HepG2 (cell line): ENCODE results near the gene PPP1R3C. TPM values are rescaled to one million over a fixed set of nuclear protein-coding genes. Genes with fewer than 3 reads are reported as not detected.

ENCODE experiments used
- ATAC-seq: fragments of 200-7000 bp; cut with Tn5 transposase; 3 replicates; pipeline ENCODE4 v1.9.1; 2020; ENCODE audit warnings: mild to moderate bottlenecking, moderate library complexity
- BruUV-seq: library from RNA; stranded (reverse); fragments of 400-500 nt; replicated peaks from 2 replicates; lab custom pipeline; 2021; lab: Mats Ljungman, UMichigan
- CTCF ChIA-PET: fragments of 300-600 bp; formaldehyde crosslinking; extraction: SDS; loops from one replicate; lab custom pipeline; 2021; ENCODE audit warnings: low total read pairs, inconsistent platforms, low intra/inter-chr PET ratio; lab: Yijun Ruan, JAX
- POLR2A ChIA-PET: fragments of 350-600 bp; sonication (Branson Sonifier 250); formaldehyde crosslinking; loops from one replicate; lab custom pipeline; 2020; ENCODE audit warnings: antibody characterized with exemption, inconsistent platforms; lab: Yijun Ruan, JAX
- DNase-seq: peaks from one replicate; pipeline ENCODE4 v3.0.0-alpha.2; 2015; ENCODE audit warnings: low spot score
- FAIRE-seq: peaks from 3 replicates; lab custom pipeline; 2011; peaks lifted over from hg19 to GRCh38; lab: Jason Lieb, UNC
- H2AFZ ChIP-seq: one replicate; pipeline ENCODE4 v1.6.1; 2011; ENCODE audit warnings: low read length, inconsistent platforms
- H3K27ac ChIP-seq: fragments of 300-600 bp; 3 replicates; pipeline ENCODE4 v1.8.0; 2011; ENCODE audit warnings: mixed run types, mild to moderate bottlenecking, mixed read lengths, low read length, inconsistent platforms; ENCODE audit not compliant: insufficient read depth; ENCODE audit errors: extremely low read length
- H3K27me3 ChIP-seq, 2 experiments: fragments of 200-600 bp in 1 of 2; 2 replicates in 1 of 2; 3 replicates in 1 of 2; pipeline versions ENCODE4 v1.6.0 to v1.8.0; 2011; ENCODE audit warnings: low read length in 2 of 2, mild to moderate bottlenecking in 2 of 2, moderate library complexity in 2 of 2, inconsistent platforms in 1 of 2; ENCODE audit not compliant: insufficient read depth in 2 of 2, control insufficient read depth in 1 of 2
- H3K36me3 ChIP-seq, 2 experiments: fragments of 200-600 bp in 1 of 2; replicated peaks in 1 of 2; 2 replicates in 1 of 2; 3 replicates in 1 of 2; pipeline versions ENCODE4 v1.5.1 to v1.8.0; 2011; ENCODE audit warnings: low read length in 2 of 2, inconsistent platforms in 1 of 2; ENCODE audit not compliant: insufficient read depth in 2 of 2, control insufficient read depth in 1 of 2
- H3K4me1 ChIP-seq: 2 replicates; pipeline ENCODE4 v1.5.1; 2012; ENCODE audit warnings: low read length, inconsistent platforms; ENCODE audit not compliant: insufficient read depth
- H3K4me2 ChIP-seq: 2 replicates; pipeline ENCODE4 v1.6.0; 2011; ENCODE audit warnings: low read depth, low read length, inconsistent platforms
- H3K4me3 ChIP-seq, 3 experiments: fragments of 200-600 bp in 1 of 3; sonication (generic), shearing (Covaris generic) in 1 of 3; replicated peaks in 1 of 3; 2 replicates each; pipeline ENCODE4 v1.5.1; 2011 to 2016; ENCODE audit warnings: low read length in 3 of 3, inconsistent platforms in 2 of 3, low read depth in 2 of 3, mild to moderate bottlenecking in 2 of 3, control low read depth in 1 of 3, mixed read lengths in 1 of 3; ENCODE audit not compliant: insufficient read depth in 1 of 3
- H3K79me2 ChIP-seq: one replicate; pipeline ENCODE4 v1.6.1; 2011; ENCODE audit warnings: low read length, inconsistent platforms; ENCODE audit not compliant: insufficient read depth
- H3K9ac ChIP-seq: 2 replicates; pipeline ENCODE4 v1.6.0; 2011; ENCODE audit warnings: mild to moderate bottlenecking, low read depth, low read length, inconsistent platforms; ENCODE audit not compliant: insufficient read depth
- H3K9me3 ChIP-seq: 2 replicates; pipeline ENCODE4 v1.5.1; 2012; ENCODE audit warnings: mild to moderate bottlenecking, low read length
- H4K20me1 ChIP-seq: 2 replicates; pipeline ENCODE4 v1.6.0; 2011; ENCODE audit warnings: inconsistent platforms, mild to moderate bottlenecking, low read length, moderate library complexity; ENCODE audit not compliant: insufficient read depth
- ETV6 ChIP-seq: sonication (generic); formaldehyde crosslinking; conservative IDR thresholded peaks from 2 replicates; pipeline ENCODE4 v1.4.0; 2020; ENCODE audit warnings: missing genetic modification reagents
- GFI1 ChIP-seq: sonication (generic); formaldehyde crosslinking; IDR thresholded peaks from 2 replicates; pipeline ENCODE4 v1.5.0; 2020; ENCODE audit warnings: missing genetic modification reagents, mild to moderate bottlenecking, borderline replicate concordance
- JUN ChIP-seq: sonication (generic); formaldehyde crosslinking; IDR thresholded peaks from 2 replicates; pipeline ENCODE4 v1.4.0; 2020; ENCODE audit warnings: mild to moderate bottlenecking, missing genetic modification reagents
- JUNB ChIP-seq: sonication (generic); formaldehyde crosslinking; IDR thresholded peaks from 2 replicates; pipeline ENCODE4 v1.8.0; 2022; ENCODE audit warnings: missing genetic modification reagents, mild to moderate bottlenecking, borderline replicate concordance
- PHF21A ChIP-seq: sonication (generic); formaldehyde crosslinking; IDR thresholded peaks from 2 replicates; pipeline ENCODE4 v1.5.0; 2020; ENCODE audit warnings: mild to moderate bottlenecking, missing genetic modification reagents
- POLR2A ChIP-seq, 2 experiments: IDR thresholded peaks; 2 replicates each; pipeline ENCODE4 v1.6.1; 2011; ENCODE audit warnings: low read depth in 2 of 2, low read length in 2 of 2, mild to moderate bottlenecking in 1 of 2, moderate library complexity in 1 of 2; ENCODE audit not compliant: insufficient read depth in 1 of 2
- ZNF354B ChIP-seq: sonication (generic); formaldehyde crosslinking; IDR thresholded peaks from 2 replicates; pipeline ENCODE4 v1.8.0; 2022; ENCODE audit warnings: mild to moderate bottlenecking, missing genetic modification reagents
- ZNF556 ChIP-seq: sonication (generic); formaldehyde crosslinking; IDR thresholded peaks from 2 replicates; pipeline ENCODE4 v1.4.0; 2020; ENCODE audit warnings: mild to moderate bottlenecking, missing genetic modification reagents, borderline replicate concordance
- WGBS: methylation state at CpG from one replicate; pipeline ENCODE4 v1.1.6; 2017; ENCODE audit warnings: low lambda C conversion rate; 5-methylcytosine and 5-hydroxymethylcytosine counted together
- in situ Hi-C: cut with HindIII; loops from 2 replicates; pipeline ENCODE4 v1.10.0; 2017; ENCODE audit warnings: low pct_unique_long_range_greater_than_20kb; ENCODE audit not compliant: extremely low pct_ligation_motif_present
- intact Hi-C: fragments of 100-400 bp; cut with micrococcal nuclease; formaldehyde crosslinking; loops from one replicate; pipeline ENCODE4 v1.10.0; 2022; ENCODE audit not compliant: unreplicated experiment
- polyA plus RNA-seq, 8 experiments: library from polyadenylated mRNA; depleted of rRNA in 3 of 8; stranded (reverse) in 7 of 8; unstranded in 1 of 8; fragments of >200 nt; fragmentation: Illumina TruSeq in 4 of 8; extraction: Trizol in 4 of 8; gene quantifications; 2 replicates each; pipeline versions ENCODE4 v1.2.1 to v1.2.3, GENCODE V29; 2011 to 2016; ENCODE audit warnings: low read depth in 4 of 8, missing spikeins in 1 of 8, mixed read lengths in 1 of 8; ENCODE audit not compliant: insufficient read depth in 1 of 8
- total RNA-seq, 5 experiments: library from RNA; depleted of rRNA; stranded (reverse); fragments of >200 nt; fragmentation: Illumina TruSeq; extraction: Trizol; gene quantifications; 2 replicates each; pipeline ENCODE4 v1.2.3, GENCODE V29; 2016; ENCODE audit warnings: low read depth in 1 of 5
- TF ChIP-seq, protein P1 (sequence below): sonication (generic); formaldehyde crosslinking; IDR thresholded peaks from 2 replicates; pipeline ENCODE4 v1.5.0; 2020; ENCODE audit warnings: mild to moderate bottlenecking, missing genetic modification reagents
- TF ChIP-seq, protein P2 (sequence below): sonication (generic); IDR thresholded peaks from 2 replicates; pipeline ENCODE4 v1.6.1; 2016; ENCODE audit warnings: low read depth, borderline replicate concordance
- TF ChIP-seq, protein P3 (sequence below), 2 experiments: sonication (generic) in 1 of 2; formaldehyde crosslinking in 1 of 2; IDR thresholded peaks; 2 replicates each; pipeline versions ENCODE4 v1.4.0 to v1.6.1; 2016 to 2020; ENCODE audit warnings: borderline replicate concordance in 1 of 2, low read depth in 1 of 2, mild to moderate bottlenecking in 1 of 2, missing genetic modification reagents in 1 of 2

The PPP1R3C gene
- total and polyA plus RNA-seq, 2 of the 13 experiments (the other 11 are each of a cell fraction or from before 2014, with no cell fraction given) = 13.3 to 14.8 TPM

DNA sequence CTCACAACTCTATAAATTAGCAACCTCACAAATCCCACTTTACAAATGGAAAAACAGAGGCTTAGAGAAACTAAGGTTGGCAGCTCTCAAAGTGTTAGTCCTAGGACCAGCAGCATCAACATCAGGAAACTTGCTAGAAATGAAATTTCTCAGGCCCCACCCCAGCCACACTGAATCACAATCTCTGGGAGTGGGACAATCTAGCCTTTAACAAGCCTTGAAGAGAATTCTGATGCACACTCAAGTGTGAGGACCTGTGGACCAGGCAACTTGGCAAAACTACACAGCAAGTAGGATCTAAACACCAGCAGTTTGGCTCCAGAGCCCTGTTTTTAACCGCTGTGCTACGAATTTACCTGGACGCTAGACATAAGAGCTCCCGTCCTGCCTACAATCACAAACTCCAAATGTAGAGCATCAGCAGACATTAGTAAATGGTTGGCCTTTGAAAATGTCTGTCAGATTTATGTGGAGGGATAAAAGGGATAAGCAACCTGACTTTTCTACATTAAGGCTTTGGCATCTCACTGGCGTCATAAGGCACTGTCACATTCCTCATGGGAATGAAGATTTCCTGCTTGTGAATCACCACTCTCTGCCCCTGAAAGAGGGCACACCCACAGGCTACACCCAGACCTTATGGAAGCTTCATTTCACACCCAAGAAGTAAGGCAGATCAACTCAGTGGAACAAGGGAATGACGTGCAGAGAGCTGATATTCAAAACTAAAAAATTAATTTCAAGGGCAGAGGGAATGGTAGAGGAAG lies 34.5 kb downstream of the PPP1R3C start (continued):
- TF ChIP-seq, protein P1, sequence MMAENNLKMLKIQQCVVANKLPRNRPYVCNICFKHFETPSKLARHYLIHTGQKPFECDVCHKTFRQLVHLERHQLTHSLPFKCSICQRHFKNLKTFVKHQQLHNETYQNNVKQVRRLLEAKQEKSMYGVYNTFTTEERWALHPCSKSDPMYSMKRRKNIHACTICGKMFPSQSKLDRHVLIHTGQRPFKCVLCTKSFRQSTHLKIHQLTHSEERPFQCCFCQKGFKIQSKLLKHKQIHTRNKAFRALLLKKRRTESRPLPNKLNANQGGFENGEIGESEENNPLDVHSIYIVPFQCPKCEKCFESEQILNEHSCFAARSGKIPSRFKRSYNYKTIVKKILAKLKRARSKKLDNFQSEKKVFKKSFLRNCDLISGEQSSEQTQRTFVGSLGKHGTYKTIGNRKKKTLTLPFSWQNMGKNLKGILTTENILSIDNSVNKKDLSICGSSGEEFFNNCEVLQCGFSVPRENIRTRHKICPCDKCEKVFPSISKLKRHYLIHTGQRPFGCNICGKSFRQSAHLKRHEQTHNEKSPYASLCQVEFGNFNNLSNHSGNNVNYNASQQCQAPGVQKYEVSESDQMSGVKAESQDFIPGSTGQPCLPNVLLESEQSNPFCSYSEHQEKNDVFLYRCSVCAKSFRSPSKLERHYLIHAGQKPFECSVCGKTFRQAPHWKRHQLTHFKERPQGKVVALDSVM (CRISPR knock-in tag) = no peak
- no peak for TF ChIP-seq POLR2A (IDR thresholded peaks at IDR 0.05; ENCODE audit: insufficient read depth in 1 of 2, low read depth in 2 of 2, low read length in 2 of 2)

DNA sequence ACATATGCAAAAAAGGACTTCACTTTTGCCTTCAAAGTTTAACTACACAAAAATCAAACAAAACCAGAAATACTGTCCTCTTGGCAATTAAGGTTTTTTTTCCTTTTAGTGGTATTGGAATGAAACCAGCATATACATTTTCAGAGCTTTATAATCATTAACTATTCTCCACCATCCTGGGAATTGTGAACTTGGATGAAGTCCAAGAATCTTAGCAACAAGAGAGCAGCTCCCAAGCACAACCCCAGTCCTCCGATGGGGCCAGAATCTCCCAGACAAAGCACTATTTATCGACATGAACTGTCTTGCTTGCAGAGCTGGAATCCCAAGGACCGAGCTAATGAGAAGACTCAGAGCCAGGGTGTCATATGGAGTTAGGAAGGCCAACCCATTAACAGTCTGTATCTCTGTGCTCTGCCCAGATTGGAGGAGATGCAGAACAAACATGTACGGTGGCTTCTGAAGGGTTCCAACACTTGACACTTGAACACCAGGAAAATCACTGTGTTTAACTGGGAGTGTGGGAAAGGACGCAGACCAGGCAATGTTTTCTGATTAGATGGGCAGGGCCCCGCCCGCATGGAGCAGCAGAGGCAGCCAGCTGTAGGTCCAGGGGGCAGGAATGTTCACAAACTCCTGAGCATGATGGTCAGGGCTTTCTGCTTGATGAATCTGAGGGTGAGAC lies 35.5 kb downstream of the PPP1R3C start:
- DNase-seq = peak; percentile 60
- peak; percentile 90 for ATAC-seq
- TF ChIP-seq ETV6 (CRISPR knock-in tag) (no peak), JUN (CRISPR knock-in tag) (no peak), PHF21A (0 out of 2 replicates have a peak, but pooled peaks have one; percentile 20), ZNF556 (0 out of 2 replicates have a peak, but pooled peaks have one; percentile 50), JUNB (CRISPR knock-in tag) (no peak), ZNF354B (CRISPR knock-in tag) (no peak), GFI1 (CRISPR knock-in tag) (peak; percentile 65; the same call in 1 of the 2 replicates)
- TF ChIP-seq, protein P2, sequence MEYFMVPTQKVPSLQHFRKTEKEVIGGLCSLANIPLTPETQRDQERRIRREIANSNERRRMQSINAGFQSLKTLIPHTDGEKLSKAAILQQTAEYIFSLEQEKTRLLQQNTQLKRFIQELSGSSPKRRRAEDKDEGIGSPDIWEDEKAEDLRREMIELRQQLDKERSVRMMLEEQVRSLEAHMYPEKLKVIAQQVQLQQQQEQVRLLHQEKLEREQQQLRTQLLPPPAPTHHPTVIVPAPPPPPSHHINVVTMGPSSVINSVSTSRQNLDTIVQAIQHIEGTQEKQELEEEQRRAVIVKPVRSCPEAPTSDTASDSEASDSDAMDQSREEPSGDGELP = peak; percentile 69; the same call in 1 of the 2 replicates
- TF ChIP-seq, protein P3, sequence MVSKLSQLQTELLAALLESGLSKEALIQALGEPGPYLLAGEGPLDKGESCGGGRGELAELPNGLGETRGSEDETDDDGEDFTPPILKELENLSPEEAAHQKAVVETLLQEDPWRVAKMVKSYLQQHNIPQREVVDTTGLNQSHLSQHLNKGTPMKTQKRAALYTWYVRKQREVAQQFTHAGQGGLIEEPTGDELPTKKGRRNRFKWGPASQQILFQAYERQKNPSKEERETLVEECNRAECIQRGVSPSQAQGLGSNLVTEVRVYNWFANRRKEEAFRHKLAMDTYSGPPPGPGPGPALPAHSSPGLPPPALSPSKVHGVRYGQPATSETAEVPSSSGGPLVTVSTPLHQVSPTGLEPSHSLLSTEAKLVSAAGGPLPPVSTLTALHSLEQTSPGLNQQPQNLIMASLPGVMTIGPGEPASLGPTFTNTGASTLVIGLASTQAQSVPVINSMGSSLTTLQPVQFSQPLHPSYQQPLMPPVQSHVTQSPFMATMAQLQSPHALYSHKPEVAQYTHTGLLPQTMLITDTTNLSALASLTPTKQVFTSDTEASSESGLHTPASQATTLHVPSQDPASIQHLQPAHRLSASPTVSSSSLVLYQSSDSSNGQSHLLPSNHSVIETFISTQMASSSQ (IDR thresholded peaks at IDR 0.05; ENCODE audit: low read depth) = peak; percentile 35; the same call in 1 of the 2 replicates
- TF ChIP-seq, protein P3 (CRISPR knock-in tag; IDR thresholded peaks at IDR 0.05; ENCODE audit: borderline replicate concordance) = peak; percentile 55; the same call in 1 of the 2 replicates

More for the DNA sequence above, 35.5 kb downstream of the PPP1R3C start:
- peaks cover 0 to 17% of the 10 kb centered on the region in 2 experiments; a peak in 2 of 5 replicates for H3K27me3 ChIP-seq
- H3K4me2 ChIP-seq = peak overlapping the region; percentile 81
- BruUV-seq = no TSS peak
- intact Hi-C loops (loop anchor here (5.0 kb wide), 1 partner anchor 40 kb away; no protein-coding TSS in a partner anchor), in situ Hi-C loops (no loop called here)
- no peak overlapping the region for H3K9ac ChIP-seq
- peaks cover 29% of the 10 kb centered on the region for H3K4me1 ChIP-seq
- H3K79me2 ChIP-seq = no peaks in the 10 kb centered on the region
- ChIA-PET CTCF (no interaction called here), POLR2A (interaction anchor here (0.7 to 1.2 kb wide), 2 partner anchors 11 to 35 kb away, joined by 3 to 8 read pairs; partner anchors contain the start of gene PPP1R3C)
- peak overlapping the region in 2 of 3 experiments; percentile 34 to 44; a peak in 4 of 6 replicates for H3K4me3 ChIP-seq
- peak; percentile 81 for FAIRE-seq
- no peaks in the 10 kb centered on the region for H3K9me3 ChIP-seq
- 0% methylated on average over 7 of the region's 7 CpGs for WGBS
- no peak overlapping the region for H2AFZ ChIP-seq
- peak overlapping the region; percentile 8 for H3K27ac ChIP-seq
- H4K20me1 ChIP-seq = no peaks in the 10 kb centered on the region
- H3K36me3 ChIP-seq = no peaks in the 10 kb centered on the region
